IPS-NIHi11 (cell line): ENCODE measurements around the gene NPIPA5.
"Not testable (repeated sequence)": the region's sequence is repeated elsewhere in the genome, so short reads cannot be mapped to it uniquely, and the experiment has no call there.

Source experiments
- DNase-seq: peaks from one replicate; pipeline ENCODE4 v3.0.0; 2012; ENCODE audit warnings: mixed read lengths, low spot score

The NPIPA5 gene

DNA sequence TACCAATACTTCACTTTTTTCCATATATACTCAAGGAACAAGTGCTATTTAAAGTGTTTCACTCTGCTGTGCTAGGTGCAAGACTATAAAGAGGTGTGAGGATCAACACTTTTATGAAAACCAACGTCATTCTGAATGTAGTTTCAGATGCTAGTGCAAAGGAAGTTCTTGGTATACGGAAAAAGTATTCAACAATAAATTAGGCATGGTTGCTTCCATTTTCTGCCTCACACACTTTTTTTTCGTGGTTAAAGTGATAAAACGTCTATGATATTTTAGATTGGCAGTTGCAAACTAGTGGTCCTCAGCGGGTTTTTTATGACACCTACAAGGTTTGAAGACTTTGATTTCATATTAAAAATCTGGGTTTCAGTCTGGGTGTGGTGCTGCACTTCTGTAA is 11.8 kb upstream of the NPIPA5 start:
- DNase-seq, result not testable (repeated sequence)

DNA sequence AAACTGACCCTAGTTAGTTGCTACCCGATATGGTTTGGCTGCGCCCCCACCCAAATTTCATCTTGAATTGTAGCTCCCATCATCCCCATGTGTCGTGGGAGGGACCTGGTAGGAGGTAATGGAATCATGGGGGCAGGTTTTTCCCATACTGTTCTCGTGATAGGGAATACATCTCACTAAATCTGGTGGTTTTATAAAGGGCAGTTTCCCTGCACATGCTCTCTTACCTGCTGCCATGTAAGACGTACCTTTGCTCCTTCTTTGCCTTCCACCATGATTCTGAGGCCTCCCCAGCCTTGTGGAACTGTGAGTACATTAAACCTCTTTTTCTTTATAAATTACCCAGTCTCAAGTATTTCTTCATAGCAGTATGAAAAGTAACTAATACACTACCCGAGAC is 10.0 kb upstream of the NPIPA5 start:
- DNase-seq, result not testable (repeated sequence)

DNA sequence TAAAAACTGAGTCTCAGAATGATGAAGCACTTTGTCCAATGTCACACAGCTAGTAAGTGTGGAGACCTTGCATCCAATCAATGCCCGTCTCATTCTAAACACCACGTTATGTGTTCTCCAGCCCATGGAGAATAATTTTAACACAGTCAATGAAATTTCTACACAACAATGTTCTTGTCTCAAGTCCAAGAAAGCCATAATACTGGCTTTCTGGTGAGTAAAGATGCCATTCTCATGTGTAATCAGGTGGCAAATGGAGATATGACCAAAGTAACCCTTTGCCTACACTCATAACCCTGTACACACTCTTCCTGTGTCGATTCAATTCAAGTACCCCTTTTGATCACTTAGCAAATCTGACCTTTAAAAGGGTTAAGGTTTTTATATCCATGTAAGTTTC is 4.7 kb upstream of the NPIPA5 start:
- not testable (repeated sequence) for DNase-seq

DNA sequence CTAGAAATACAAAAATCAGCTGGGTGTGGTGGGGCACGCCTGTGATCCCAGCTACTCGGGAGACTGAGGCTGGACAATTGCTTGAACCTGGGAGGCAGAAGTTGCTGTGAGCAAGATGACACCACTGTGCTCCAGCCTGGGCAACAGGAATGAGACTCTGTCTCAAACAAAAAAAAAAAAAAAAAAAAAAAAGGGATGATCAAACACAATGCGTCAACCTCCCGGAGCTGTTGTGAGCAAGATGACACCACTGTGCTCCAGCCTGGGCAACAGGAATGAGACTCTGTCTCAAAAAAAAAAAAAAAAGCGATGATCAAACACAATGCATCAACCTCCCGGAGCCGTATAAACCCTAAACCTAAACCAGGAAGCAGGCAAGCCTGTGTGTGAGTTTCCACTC is 20.6 kb downstream of the NPIPA5 start:
- not testable (repeated sequence) for DNase-seq

DNA sequence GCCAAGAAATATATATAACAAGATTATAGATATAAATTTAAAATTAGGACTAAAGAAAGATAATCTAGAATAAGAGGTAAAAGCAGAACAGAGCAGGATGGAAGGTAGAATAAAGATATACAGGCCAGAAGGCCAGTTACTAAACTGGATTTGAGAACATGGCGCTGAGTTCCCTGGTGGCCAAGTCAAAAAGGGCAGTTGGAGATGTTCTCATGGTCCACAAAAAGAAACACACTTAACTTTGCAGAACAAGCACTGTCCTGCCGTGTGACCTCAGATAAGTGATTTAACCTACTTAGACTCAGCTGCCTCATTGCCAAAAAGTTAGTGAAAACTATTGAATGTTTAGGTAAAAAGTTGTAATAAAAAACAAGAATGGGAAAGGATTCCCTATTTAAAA is 23.2 kb downstream of the NPIPA5 start:
- not testable (repeated sequence) for DNase-seq

DNA sequence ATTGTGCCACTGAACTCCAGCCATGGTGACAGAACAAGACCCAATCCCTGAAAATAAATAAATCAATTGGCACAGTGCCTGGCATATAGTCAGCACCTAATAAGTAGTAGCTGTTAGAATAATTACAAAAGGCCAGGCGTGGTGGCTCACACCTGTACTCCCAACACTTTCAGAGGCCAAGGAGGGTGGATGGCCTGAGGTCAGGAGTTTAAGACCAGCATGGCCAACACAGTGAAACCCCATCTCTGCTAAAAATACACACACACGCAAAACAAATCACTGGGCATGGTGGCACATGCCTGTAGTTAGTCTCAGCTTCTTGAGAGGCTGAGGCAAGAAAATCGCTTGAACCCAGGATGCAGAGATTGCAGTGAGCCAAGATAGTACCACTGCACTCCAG is 25.2 kb downstream of the NPIPA5 start:
- not testable (repeated sequence) for DNase-seq

DNA sequence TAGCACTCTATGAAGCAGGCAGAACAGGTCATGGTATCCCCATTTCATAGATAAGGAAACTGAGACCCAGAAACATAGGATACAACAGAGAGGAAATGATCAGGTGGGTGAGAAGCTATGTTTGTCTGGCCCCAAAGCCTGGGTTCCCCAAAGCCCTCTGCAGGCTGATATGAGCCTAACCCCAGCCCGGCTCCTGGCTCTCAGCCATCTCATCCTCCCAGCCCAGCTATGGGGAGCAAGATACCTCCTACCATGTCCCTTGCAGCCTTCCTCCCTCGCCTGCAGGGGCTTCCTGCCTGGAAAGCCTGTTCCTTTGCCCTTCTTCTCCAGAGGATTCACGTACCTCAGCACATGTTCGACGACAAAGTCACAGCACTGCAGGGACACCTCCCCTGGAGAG is 26.3 kb downstream of the NPIPA5 start:
- not testable (repeated sequence) for DNase-seq

DNA sequence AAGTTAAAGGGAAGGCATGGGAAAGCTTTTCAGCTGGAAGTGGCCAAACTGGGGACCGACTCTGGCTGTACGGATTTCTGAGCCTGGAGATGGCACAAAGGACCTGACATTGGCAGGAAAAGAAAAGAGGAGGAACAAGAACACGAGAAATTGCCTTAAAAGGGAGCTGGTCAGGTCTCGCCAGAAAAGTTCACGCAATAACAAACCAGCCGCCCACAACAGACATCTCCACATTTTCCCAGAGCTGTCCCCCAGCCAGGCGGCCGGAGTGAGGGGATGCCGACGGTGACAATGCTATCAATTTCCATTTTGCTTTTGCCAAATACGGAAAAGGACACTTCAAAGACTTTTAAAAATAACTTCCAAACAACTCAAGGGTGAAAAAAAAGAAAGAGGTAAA is 26.8 kb downstream of the NPIPA5 start:
- DNase-seq, result not testable (repeated sequence)

DNA sequence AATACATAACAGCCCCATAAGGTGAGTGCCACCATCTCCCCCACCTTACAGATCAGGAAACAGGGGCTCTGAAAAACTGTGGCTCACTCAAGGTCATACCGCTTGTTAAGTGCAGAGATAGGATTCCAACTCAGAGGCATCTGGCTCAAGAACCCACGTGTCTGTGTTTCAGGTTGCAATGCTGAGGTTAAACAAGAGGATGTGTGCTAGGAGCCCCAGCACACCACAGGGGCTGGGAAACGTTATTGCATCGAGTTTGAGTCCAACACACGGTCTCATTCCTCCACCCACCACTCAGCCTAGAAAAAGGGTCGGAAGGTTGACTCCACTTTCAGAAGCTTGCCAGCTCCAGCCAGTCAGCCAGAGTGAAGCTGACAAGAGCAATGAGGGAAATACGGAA is 29.4 kb downstream of the NPIPA5 start:
- DNase-seq, result not testable (repeated sequence)

DNA sequence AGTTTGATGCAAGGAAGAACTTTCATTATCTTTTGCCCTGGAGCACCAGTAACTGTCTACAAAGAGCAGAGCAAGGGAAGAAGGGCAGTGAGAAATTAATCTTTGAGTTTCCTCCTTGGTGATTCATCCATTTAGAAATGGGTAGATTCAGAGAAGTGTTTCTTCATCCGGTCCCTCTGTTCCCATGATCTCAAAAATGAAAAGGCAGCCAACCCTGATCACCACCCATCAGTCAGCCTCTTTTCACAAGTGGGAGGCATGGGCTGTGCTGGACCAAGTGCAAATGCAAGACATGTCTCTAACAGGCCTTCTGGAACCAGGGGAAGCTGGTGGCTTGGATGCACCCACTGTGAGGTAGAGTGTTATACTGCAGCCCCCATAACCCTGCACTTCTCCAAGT is 35.8 kb downstream of the NPIPA5 start:
- DNase-seq, result not testable (repeated sequence)

DNA sequence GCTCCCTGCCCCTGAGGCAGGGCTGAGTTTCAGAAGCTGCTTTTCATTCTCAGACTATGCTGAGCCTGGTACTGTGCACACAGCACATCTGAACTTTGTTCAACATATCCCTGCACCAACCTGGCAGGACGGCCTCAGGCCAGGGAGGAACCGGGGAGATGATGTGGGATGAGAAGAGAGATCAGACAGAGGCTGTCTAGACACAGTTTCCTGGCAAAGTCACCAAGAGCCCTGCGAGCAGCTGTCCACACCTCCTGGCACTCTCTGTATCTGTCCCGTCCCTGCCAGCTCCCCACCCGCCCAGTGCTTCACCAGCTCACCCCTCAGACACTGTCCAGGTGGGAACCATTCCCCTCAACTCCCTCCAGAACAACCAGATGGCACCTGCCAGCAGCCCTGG is 39.1 kb downstream of the NPIPA5 start:
- DNase-seq, result not testable (repeated sequence)

DNA sequence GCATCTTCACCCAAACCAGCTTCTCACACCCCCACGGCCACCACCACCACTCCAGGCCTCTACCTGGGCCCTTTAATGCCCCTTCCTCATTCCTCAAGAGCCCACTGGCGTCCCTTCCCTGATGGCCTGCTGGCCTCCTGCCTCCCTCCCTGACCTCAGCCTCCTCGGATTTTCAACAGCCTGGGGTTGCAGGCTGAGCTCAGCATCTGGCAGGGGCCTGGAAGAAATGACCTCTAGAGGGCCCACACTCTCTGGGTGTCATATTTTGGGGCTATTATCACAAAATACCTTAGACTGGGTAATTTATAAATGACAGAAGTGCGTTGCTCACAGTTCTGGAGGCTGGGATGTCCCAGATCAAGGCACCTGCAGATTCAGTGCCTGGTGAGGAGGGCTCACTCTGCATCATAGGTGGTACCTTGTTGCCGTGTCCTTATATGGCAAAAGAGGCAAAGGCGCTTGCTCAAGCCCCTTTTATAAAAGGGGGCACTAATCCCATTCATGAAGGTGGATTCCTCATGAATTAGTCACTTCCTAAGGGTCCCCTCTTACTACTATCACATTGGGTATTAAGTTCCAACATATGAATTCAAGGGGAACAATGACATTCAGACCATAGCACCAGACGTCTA is 40.0 kb downstream of the NPIPA5 start:
- not testable (repeated sequence) for DNase-seq

DNA sequence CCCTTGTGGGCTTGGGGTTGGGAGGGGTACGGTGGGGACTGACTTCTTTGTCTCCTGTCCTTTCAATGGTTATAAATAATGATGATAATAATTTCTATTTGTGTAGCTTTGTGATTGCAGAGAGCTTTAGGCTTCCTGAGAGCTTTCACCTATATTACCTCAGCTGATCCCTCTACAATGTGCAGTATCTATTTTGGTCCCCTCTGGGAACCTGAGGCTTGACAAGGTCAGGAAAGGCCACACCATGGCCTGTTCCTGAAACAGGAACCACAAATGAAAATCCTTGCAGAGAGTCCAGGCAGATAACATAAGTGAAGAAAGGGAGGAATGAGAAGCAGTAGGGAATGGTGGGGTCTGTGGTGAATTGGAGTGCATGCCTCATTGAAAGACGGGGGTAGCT is 42.5 kb downstream of the NPIPA5 start:
- not testable (repeated sequence) for DNase-seq

DNA sequence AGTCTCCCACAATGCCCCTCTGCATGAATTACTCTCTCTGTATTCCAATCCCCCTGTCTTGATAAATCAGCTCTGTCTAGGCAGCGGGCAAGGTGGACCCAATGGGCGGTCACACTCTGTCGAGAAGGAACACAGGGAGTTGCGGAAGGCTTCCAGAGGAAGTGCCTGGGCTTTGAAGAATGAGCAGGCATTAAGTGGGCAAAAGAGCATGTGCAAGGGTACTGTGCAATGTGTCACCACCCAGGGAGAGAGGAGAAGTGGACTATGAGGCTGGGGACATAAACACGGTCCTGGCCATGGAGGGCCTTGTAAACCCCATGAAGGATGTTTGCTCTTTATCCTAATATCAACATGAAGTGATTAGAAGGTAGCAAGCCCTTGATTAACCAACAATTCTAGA is 44.1 kb downstream of the NPIPA5 start:
- not testable (repeated sequence) for DNase-seq

DNA sequence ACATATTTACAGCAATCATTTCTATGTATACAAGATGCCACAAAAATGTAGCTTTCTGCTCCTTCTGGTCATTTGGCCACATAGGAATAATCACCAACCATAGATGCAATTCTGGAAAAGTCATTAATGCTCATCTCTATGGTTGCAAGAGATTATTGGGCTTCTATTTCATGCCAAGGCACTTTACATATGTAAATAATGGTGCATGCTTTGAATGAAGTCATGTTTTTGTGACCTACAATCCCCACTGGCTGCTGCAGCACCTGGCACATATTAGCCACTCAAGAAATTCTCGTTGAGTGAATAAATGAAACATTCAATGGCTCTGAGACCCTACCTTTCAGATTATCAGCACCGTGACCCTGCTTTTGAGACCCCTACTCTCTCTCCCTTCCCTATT is 47.1 kb downstream of the NPIPA5 start:
- not testable (repeated sequence) for DNase-seq

DNA sequence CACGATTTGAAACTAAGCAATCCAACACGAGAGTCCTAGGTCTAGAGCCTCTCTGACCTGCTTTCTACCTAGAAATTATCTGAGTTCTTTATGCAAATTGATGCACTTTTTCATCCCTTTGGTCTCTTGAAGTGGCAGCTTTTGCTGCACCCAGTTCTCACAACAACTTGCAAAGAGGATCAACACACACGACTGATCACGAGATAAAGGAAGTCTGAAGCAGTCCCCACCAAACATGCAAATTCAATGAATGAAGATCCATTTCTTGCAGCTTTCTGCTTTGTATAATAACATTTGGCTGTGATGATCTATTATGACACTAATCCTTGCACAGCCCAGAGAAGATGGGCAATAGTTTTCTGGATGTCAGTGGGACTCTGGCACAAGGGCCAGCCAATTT is 53.1 kb downstream of the NPIPA5 start:
- not testable (repeated sequence) for DNase-seq

DNA sequence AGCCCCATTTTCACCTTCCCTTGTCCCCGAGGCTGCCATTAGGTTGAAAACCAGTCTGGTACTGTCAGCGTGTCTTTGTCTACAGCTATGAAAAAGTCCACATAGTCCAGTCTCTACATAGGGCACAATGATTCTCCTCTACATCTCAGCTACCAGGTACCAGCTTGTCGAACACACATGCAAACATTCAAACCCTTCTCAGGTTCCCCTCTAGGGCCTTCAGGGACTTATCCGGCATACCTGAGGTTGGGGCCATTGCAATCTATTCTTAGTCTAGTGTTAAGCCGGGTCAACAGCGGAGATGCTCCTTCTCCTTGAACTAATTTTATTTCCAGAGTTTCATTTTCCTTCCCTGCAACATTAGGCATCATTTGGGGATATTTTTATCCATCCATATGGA is 54.7 kb downstream of the NPIPA5 start:
- DNase-seq, result not testable (repeated sequence)

DNA sequence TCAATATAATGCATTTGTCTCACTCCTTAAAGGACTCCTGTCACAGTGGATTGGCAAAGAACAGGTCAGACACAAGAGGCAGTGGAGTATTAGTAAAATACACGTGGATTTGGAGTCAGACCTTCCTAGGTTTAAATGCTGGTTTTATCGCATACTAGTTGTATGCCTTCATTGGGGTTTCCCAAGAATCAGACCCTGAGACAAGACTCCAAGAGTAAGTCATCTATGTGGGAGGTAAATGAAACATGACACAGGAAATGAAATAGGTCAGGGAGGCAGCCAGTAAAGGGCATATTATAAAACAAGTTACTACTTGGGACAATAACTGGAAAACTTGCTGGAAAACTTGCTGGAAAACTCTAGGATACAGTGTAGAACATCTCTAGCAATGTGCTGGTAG is 56.9 kb downstream of the NPIPA5 start:
- not testable (repeated sequence) for DNase-seq

DNA sequence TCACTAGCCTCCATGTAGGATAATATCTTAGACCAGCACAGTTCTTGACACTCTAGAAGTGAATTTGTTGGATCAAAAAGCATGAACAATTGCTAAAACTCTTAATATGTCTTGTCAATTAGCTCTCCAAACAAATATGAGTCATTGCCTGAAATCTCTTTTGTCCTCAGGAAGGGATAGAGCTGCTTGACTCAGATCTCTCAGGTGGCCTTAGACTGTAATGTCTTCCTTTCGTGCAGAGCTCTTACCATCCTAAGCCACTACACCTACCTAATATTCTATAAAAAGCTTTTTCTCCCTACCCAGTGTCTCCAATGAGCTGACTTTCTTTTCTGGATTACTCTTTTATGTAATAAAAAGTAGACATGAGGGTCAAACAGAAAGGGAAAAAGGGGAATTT is 63.5 kb downstream of the NPIPA5 start:
- not testable (repeated sequence) for DNase-seq
